ENCODE measurements around the gene TMEM187.

- TF ChIP-seq, protein P1, sequence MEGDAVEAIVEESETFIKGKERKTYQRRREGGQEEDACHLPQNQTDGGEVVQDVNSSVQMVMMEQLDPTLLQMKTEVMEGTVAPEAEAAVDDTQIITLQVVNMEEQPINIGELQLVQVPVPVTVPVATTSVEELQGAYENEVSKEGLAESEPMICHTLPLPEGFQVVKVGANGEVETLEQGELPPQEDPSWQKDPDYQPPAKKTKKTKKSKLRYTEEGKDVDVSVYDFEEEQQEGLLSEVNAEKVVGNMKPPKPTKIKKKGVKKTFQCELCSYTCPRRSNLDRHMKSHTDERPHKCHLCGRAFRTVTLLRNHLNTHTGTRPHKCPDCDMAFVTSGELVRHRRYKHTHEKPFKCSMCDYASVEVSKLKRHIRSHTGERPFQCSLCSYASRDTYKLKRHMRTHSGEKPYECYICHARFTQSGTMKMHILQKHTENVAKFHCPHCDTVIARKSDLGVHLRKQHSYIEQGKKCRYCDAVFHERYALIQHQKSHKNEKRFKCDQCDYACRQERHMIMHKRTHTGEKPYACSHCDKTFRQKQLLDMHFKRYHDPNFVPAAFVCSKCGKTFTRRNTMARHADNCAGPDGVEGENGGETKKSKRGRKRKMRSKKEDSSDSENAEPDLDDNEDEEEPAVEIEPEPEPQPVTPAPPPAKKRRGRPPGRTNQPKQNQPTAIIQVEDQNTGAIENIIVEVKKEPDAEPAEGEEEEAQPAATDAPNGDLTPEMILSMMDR (conservative IDR thresholded peaks at IDR 0.05; ENCODE audit: low read depth, low read length): no peak
- no peak for TF ChIP-seq EZH2 (IDR thresholded peaks at IDR 0.05; ENCODE audit: borderline replicate concordance, low read depth, low read length, poor library complexity, severe bottlenecking)
Measured at GRCh38 chrX:153963546-153963945, 9.0 kb upstream of the TMEM187 start.
